HUES48 (cell line): ENCODE results near the gene CDK5RAP3.
"Not testable (repeated sequence)": the region's sequence is repeated elsewhere in the genome, so short reads cannot be mapped to it uniquely, and the experiment has no call there.

Experiments used
- H3K27ac ChIP-seq: one replicate; pipeline ENCODE4 v1.7.0; 2013; ENCODE audit warnings: low read depth, low read length, inconsistent platforms
- H3K27me3 ChIP-seq: 2 replicates; pipeline ENCODE4 v1.6.1; 2013; ENCODE audit warnings: mild to moderate bottlenecking, low read length; ENCODE audit not compliant: control insufficient read depth, insufficient read depth
- H3K36me3 ChIP-seq: 2 replicates; pipeline ENCODE4 v1.6.1; 2013; ENCODE audit warnings: low read length; ENCODE audit not compliant: control insufficient read depth, insufficient read depth
- H3K4me1 ChIP-seq: 2 replicates; pipeline ENCODE4 v1.6.1; 2013; ENCODE audit warnings: mild to moderate bottlenecking, low read length; ENCODE audit not compliant: control insufficient read depth, insufficient read depth
- H3K4me3 ChIP-seq: 2 replicates; pipeline ENCODE4 v1.5.1; 2013; ENCODE audit warnings: mild to moderate bottlenecking, low read depth, low read length
- H3K9ac ChIP-seq: 2 replicates; pipeline ENCODE4 v1.6.1; 2013; ENCODE audit warnings: mild to moderate bottlenecking, low read depth, low read length, moderate library complexity
- H3K9me3 ChIP-seq: 2 replicates; pipeline ENCODE4 v1.6.1; 2013; ENCODE audit warnings: low read length; ENCODE audit not compliant: control insufficient read depth, insufficient read depth

The CDK5RAP3 gene

GRCh38 chr17:48012654-48013053, 41.7 kb downstream of the CDK5RAP3 start:
- no peak overlapping the region for H3K9ac ChIP-seq
- H3K9me3 ChIP-seq, result no peaks in the 10 kb centered on the region
- no peak overlapping the region for H3K27ac ChIP-seq
- peak overlapping the region; percentile 4; the same call in 1 of the 2 replicates for H3K4me3 ChIP-seq
- H3K36me3 ChIP-seq, result no peaks in the 10 kb centered on the region
- peaks cover 16% of the 10 kb centered on the region for H3K27me3 ChIP-seq
- H3K4me1 ChIP-seq, result peaks cover 15% of the 10 kb centered on the region

GRCh38 chr17:48013876-48014594, 43.1 kb downstream of the CDK5RAP3 start:
- Histone ChIP-seq H3K36me3 (no peaks in the 10 kb centered on the region), H3K9ac (no peak overlapping the region), H3K27ac (peak overlapping the region; percentile 16), H3K4me3 (no peak overlapping the region), H3K27me3 (peaks cover 16% of the 10 kb centered on the region), H3K9me3 (no peaks in the 10 kb centered on the region), H3K4me1 (peaks cover 15% of the 10 kb centered on the region)

GRCh38 chr17:48014595-48015111, 43.7 kb downstream of the CDK5RAP3 start:
- Histone ChIP-seq H3K27me3 (peaks cover 16% of the 10 kb centered on the region), H3K4me3 (no peak overlapping the region), H3K4me1 (peaks cover 15% of the 10 kb centered on the region), H3K9me3 (no peaks in the 10 kb centered on the region), H3K27ac (no peak overlapping the region), H3K36me3 (no peaks in the 10 kb centered on the region), H3K9ac (no peak overlapping the region)

- Histone ChIP-seq H3K4me1 (peaks cover 15% of the 10 kb centered on the region), H3K9ac (no peak overlapping the region), H3K27ac (no peak overlapping the region), H3K4me3 (no peak overlapping the region), H3K9me3 (no peaks in the 10 kb centered on the region), H3K36me3 (no peaks in the 10 kb centered on the region), H3K27me3 (peaks cover 16% of the 10 kb centered on the region)
These were observed 45.2 kb downstream of the CDK5RAP3 start for GRCh38 chr17:48016112-48016511.

- H3K27ac ChIP-seq, H3K9me3 ChIP-seq, H3K36me3 ChIP-seq, H3K4me3 ChIP-seq, H3K9ac ChIP-seq: not testable (repeated sequence)
- H3K4me1 ChIP-seq, result peaks cover 12% of the 10 kb centered on the region
- peaks cover 12% of the 10 kb centered on the region for H3K27me3 ChIP-seq
These were observed 46.9 kb downstream of the CDK5RAP3 start for GRCh38 chr17:48017817-48018158.

- Histone ChIP-seq H3K36me3 (no peaks in the 10 kb centered on the region), H3K4me1 (peaks cover 24% of the 10 kb centered on the region), H3K27ac (no peak overlapping the region), H3K27me3 (peaks cover 23% of the 10 kb centered on the region), H3K9me3 (no peaks in the 10 kb centered on the region), H3K4me3 (no peak overlapping the region), H3K9ac (no peak overlapping the region)
These were observed 51.0 kb downstream of the CDK5RAP3 start for GRCh38 chr17:48021934-48022333.

- peak overlapping the region; percentile 31; the same call in 1 of the 2 replicates for H3K4me3 ChIP-seq
- peaks cover 23% of the 10 kb centered on the region for H3K27me3 ChIP-seq
- no peaks in the 10 kb centered on the region for H3K36me3 ChIP-seq
- peaks cover 25% of the 10 kb centered on the region for H3K4me1 ChIP-seq
- no peak overlapping the region for H3K9ac ChIP-seq
- H3K27ac ChIP-seq, result no peak overlapping the region
- no peaks in the 10 kb centered on the region for H3K9me3 ChIP-seq
These were observed 52.0 kb downstream of the CDK5RAP3 start for GRCh38 chr17:48022901-48023300.

- Histone ChIP-seq H3K27me3 (peaks cover 23% of the 10 kb centered on the region), H3K4me3 (peak overlapping the region; percentile 66), H3K27ac (no peak overlapping the region)
These were observed 52.7 kb downstream of the CDK5RAP3 start for GRCh38 chr17:48023400-48024148.

GRCh38 chr17:48024149-48025039, 53.5 kb downstream of the CDK5RAP3 start:
- Histone ChIP-seq H3K36me3 (no peaks in the 10 kb centered on the region), H3K4me1 (peaks cover 25% of the 10 kb centered on the region), H3K9me3 (no peaks in the 10 kb centered on the region), H3K9ac (no peak overlapping the region), H3K4me3 (peak overlapping the region; percentile 66), H3K27ac (no peak overlapping the region), H3K27me3 (peaks cover 23% of the 10 kb centered on the region)

More at GRCh38 chr17:48023400-48024148, 52.7 kb downstream of the CDK5RAP3 start:
- H3K36me3 ChIP-seq, result no peaks in the 10 kb centered on the region
- no peaks in the 10 kb centered on the region for H3K9me3 ChIP-seq
- H3K4me1 ChIP-seq, result peaks cover 25% of the 10 kb centered on the region
- no peak overlapping the region for H3K9ac ChIP-seq

- peak overlapping the region; percentile 78 for H3K4me3 ChIP-seq
- H3K4me1 ChIP-seq, result peaks cover 25% of the 10 kb centered on the region
- H3K27me3 ChIP-seq, result peaks cover 23% of the 10 kb centered on the region
- no peak overlapping the region for H3K9ac ChIP-seq
- H3K36me3 ChIP-seq, result no peaks in the 10 kb centered on the region
- no peak overlapping the region for H3K27ac ChIP-seq
- H3K9me3 ChIP-seq, result no peaks in the 10 kb centered on the region
These were observed 54.4 kb downstream of the CDK5RAP3 start for GRCh38 chr17:48025040-48025903.
